ENCODE results near the gene SAMSN1. TPM values are rescaled to one million over a fixed set of nuclear protein-coding genes. Genes with fewer than 3 reads are reported as not detected.

The SAMSN1 gene
- total and polyA plus RNA-seq, 7 donors: 4.4 to 16.4 (median 7.5) TPM

- WGBS, 2 donors: 63 to 74% methylated on average over 4 of the region's 4 CpGs
- no peaks in the 10 kb centered on the region for H3K9me3 ChIP-seq
- no peak overlapping the region for H3K4me3 ChIP-seq
- intact Hi-C loops (cut with DNase I): no loop called here
- H3K27me3 ChIP-seq: no peaks in the 10 kb centered on the region
- H3K36me3 ChIP-seq: no peaks in the 10 kb centered on the region
- no peak for DNase-seq
- TF ChIP-seq CTCF (IDR thresholded peaks at IDR 0.05) (no peak), EP300 (IDR thresholded peaks at IDR 0.05) (no peak), POLR2AphosphoS5 (IDR thresholded peaks at IDR 0.05) (no peak), POLR2A (IDR thresholded peaks at IDR 0.05) (no peak)
- no peak overlapping the region for H3K27ac ChIP-seq
- H3K4me1 ChIP-seq: no peaks in the 10 kb centered on the region
Observed at GRCh38 chr21:14453339-14454015, 92.6 kb downstream of the SAMSN1 start.

- TF ChIP-seq POLR2AphosphoS5 (IDR thresholded peaks at IDR 0.05): no peak
- TF ChIP-seq CTCF (IDR thresholded peaks at IDR 0.05): no peak
- no peak for TF ChIP-seq POLR2A (IDR thresholded peaks at IDR 0.05)
- no peak for TF ChIP-seq EP300 (IDR thresholded peaks at IDR 0.05)
- no peak overlapping the region for H3K27ac ChIP-seq
- H3K36me3 ChIP-seq: no peaks in the 10 kb centered on the region
- no peak overlapping the region for H3K4me3 ChIP-seq
- intact Hi-C loops (cut with DNase I): no loop called here
- WGBS, 2 donors: 86 to 87% methylated on average over 7 of the region's 7 CpGs
- no peaks in the 10 kb centered on the region for H3K27me3 ChIP-seq
- H3K9me3 ChIP-seq: no peaks in the 10 kb centered on the region
- DNase-seq: no peak
- H3K4me1 ChIP-seq: no peaks in the 10 kb centered on the region
Observed at GRCh38 chr21:14452727-14453241, 93.3 kb downstream of the SAMSN1 start.

GRCh38 chr21:14452031-14452726 is 93.9 kb downstream of the SAMSN1 start:
- H3K27me3 ChIP-seq: no peaks in the 10 kb centered on the region
- 84 to 85% methylated on average over 7 of the region's 7 CpGs for whole genome bisulfite sequencing, 2 donors
- H3K36me3 ChIP-seq: no peaks in the 10 kb centered on the region
- no peaks in the 10 kb centered on the region for H3K4me1 ChIP-seq
- no peak for DNase-seq
- H3K9me3 ChIP-seq: no peaks in the 10 kb centered on the region
- H3K27ac ChIP-seq: no peak overlapping the region
- intact Hi-C loops (cut with DNase I): no loop called here
- H3K4me3 ChIP-seq: no peak overlapping the region
- TF ChIP-seq CTCF (IDR thresholded peaks at IDR 0.05) (no peak), POLR2A (IDR thresholded peaks at IDR 0.05) (no peak), EP300 (IDR thresholded peaks at IDR 0.05) (no peak), POLR2AphosphoS5 (IDR thresholded peaks at IDR 0.05) (no peak)

- intact Hi-C loops (cut with DNase I): no loop called here
- Histone ChIP-seq H3K9me3 (no peaks in the 10 kb centered on the region), H3K36me3 (no peaks in the 10 kb centered on the region), H3K27me3 (no peaks in the 10 kb centered on the region), H3K4me1 (no peaks in the 10 kb centered on the region), H3K4me3 (no peak overlapping the region), H3K27ac (no peak overlapping the region)
- TF ChIP-seq EP300 (IDR thresholded peaks at IDR 0.05): no peak
- no peak for TF ChIP-seq POLR2AphosphoS5 (IDR thresholded peaks at IDR 0.05)
- TF ChIP-seq CTCF (IDR thresholded peaks at IDR 0.05): no peak
- no peak for TF ChIP-seq POLR2A (IDR thresholded peaks at IDR 0.05)
- DNase-seq: no peak
- 85 to 87% methylated on average over 2 of the region's 2 CpGs for WGBS, 2 donors
Observed at GRCh38 chr21:14451546-14451945, 94.6 kb downstream of the SAMSN1 start.
